Stomach smooth muscle (tissue), 2 donors: ENCODE data around the gene LTB.
A peak's percentile ranks its signal among the peaks of the same experiment; 100 is the strongest.

ENCODE experiments used
- H3K27ac ChIP-seq: one replicate; pipeline ENCODE4 v1.7.0; 2013; ENCODE audit warnings: mild to moderate bottlenecking, low read length, inconsistent platforms
- H3K27me3 ChIP-seq, 2 donors: one replicate each; pipeline ENCODE4 v1.7.0; 2013; ENCODE audit warnings: low read length in 2 of 2; ENCODE audit not compliant: insufficient read depth in 2 of 2, control insufficient read depth in 1 of 2
- H3K36me3 ChIP-seq, 2 donors: one replicate each; pipeline ENCODE4 v1.7.0; 2013; ENCODE audit warnings: low read length in 2 of 2; ENCODE audit not compliant: control insufficient read depth in 2 of 2, insufficient read depth in 2 of 2
- H3K4me1 ChIP-seq: one replicate; pipeline ENCODE4 v1.7.0; 2013; ENCODE audit warnings: low read length; ENCODE audit not compliant: control insufficient read depth, insufficient read depth
- H3K4me3 ChIP-seq, 2 donors: one replicate each; pipeline ENCODE4 v1.7.0; 2013; ENCODE audit warnings: low read length in 2 of 2
- H3K9ac ChIP-seq, 2 donors: one replicate each; pipeline ENCODE4 v1.7.0; 2013; ENCODE audit warnings: low read length in 2 of 2, mild to moderate bottlenecking in 1 of 2
- H3K9me3 ChIP-seq, 2 donors: one replicate each; pipeline ENCODE4 v1.7.0; 2013; ENCODE audit warnings: low read length in 2 of 2; ENCODE audit not compliant: control insufficient read depth in 2 of 2
- donor health status: healthy.
- donor health status: Pancreatic carcinoma.

LTB gene

GRCh38 chr6:31582230-31582643 lies at the start of gene LTB:
LTB (minus strand) TSS chr6:31582424; CDS start chr6:31582417, 7 bp downstream.
- no peaks in the 10 kb centered on the region for H3K36me3 ChIP-seq
- peaks cover 19% of the 10 kb centered on the region for H3K4me1 ChIP-seq
- peak within 1 kb of the TSS; percentile 88 to 91 for H3K9ac ChIP-seq
- no peaks in the 10 kb centered on the region for H3K9me3 ChIP-seq
- peak within 1 kb of the TSS; percentile 79 for H3K27ac ChIP-seq
- H3K4me3 ChIP-seq, result peak within 1 kb of the TSS; percentile 92 to 94
- peaks cover 2 to 6% of the 10 kb centered on the region in 2 donors for H3K27me3 ChIP-seq

GRCh38 chr6:31631681-31632278 lies 49.6 kb upstream of the LTB start:
- H3K9me3 ChIP-seq, result no peaks in the 10 kb centered on the region
- no peak overlapping the region for H3K27ac ChIP-seq
- H3K4me3 ChIP-seq, result no peak overlapping the region
- H3K4me1 ChIP-seq, result no peaks in the 10 kb centered on the region
- H3K27me3 ChIP-seq, result no peaks in the 10 kb centered on the region
- H3K36me3 ChIP-seq, result peaks cover 70 to 77% of the 10 kb centered on the region in 2 donors
- H3K9ac ChIP-seq, result no peak overlapping the region

- no peaks in the 10 kb centered on the region for H3K4me1 ChIP-seq
- no peak overlapping the region for H3K27ac ChIP-seq
- no peaks in the 10 kb centered on the region for H3K9me3 ChIP-seq
- peaks cover 71 to 77% of the 10 kb centered on the region in 2 donors for H3K36me3 ChIP-seq
- no peak overlapping the region for H3K4me3 ChIP-seq
- no peaks in the 10 kb centered on the region for H3K27me3 ChIP-seq
- no peak overlapping the region for H3K9ac ChIP-seq
These were observed 49.0 kb upstream of the LTB start for GRCh38 chr6:31631209-31631608.

- Histone ChIP-seq H3K27me3 (no peaks in the 10 kb centered on the region), H3K36me3 (peaks cover 71 to 77% of the 10 kb centered on the region in 2 donors), H3K27ac (no peak overlapping the region), H3K4me3 (no peak overlapping the region), H3K9ac (no peak overlapping the region), H3K4me1 (no peaks in the 10 kb centered on the region), H3K9me3 (no peaks in the 10 kb centered on the region)
These were observed 48.1 kb upstream of the LTB start for GRCh38 chr6:31630177-31630934.

- Histone ChIP-seq H3K9me3 (no peaks in the 10 kb centered on the region), H3K27me3 (no peaks in the 10 kb centered on the region), H3K36me3 (peaks cover 70 to 75% of the 10 kb centered on the region in 2 donors), H3K9ac (no peak overlapping the region), H3K4me3 (no peak overlapping the region), H3K27ac (no peak overlapping the region), H3K4me1 (no peaks in the 10 kb centered on the region)
These were observed 46.8 kb upstream of the LTB start for GRCh38 chr6:31629014-31629413.

- H3K27ac ChIP-seq, result no peak overlapping the region
- no peaks in the 10 kb centered on the region for H3K4me1 ChIP-seq
- no peaks in the 10 kb centered on the region for H3K9me3 ChIP-seq
- H3K27me3 ChIP-seq, result no peaks in the 10 kb centered on the region
- no peak overlapping the region for H3K4me3 ChIP-seq
- H3K36me3 ChIP-seq, result peaks cover 73 to 77% of the 10 kb centered on the region in 2 donors
- peak overlapping the region in 1 of 2 donors; percentile 13 for H3K9ac ChIP-seq
These were observed 45.6 kb upstream of the LTB start for GRCh38 chr6:31627690-31628287.

GRCh38 chr6:31626952-31627351 lies 44.7 kb upstream of the LTB start:
- peaks cover 6% of the 10 kb centered on the region for H3K4me1 ChIP-seq
- H3K27ac ChIP-seq, result no peak overlapping the region
- H3K27me3 ChIP-seq, result no peaks in the 10 kb centered on the region
- peaks cover 73 to 78% of the 10 kb centered on the region in 2 donors for H3K36me3 ChIP-seq
- no peaks in the 10 kb centered on the region for H3K9me3 ChIP-seq
- no peak overlapping the region for H3K4me3 ChIP-seq
- H3K9ac ChIP-seq, result no peak overlapping the region

- H3K27ac ChIP-seq, result no peak overlapping the region
- no peak overlapping the region for H3K9ac ChIP-seq
- H3K4me3 ChIP-seq, result no peak overlapping the region
- H3K27me3 ChIP-seq, result no peaks in the 10 kb centered on the region
- H3K4me1 ChIP-seq, result peaks cover 15% of the 10 kb centered on the region
- no peaks in the 10 kb centered on the region for H3K9me3 ChIP-seq
- H3K36me3 ChIP-seq, result peaks cover 55 to 60% of the 10 kb centered on the region in 2 donors
These were observed 41.8 kb upstream of the LTB start for GRCh38 chr6:31624070-31624469.

GRCh38 chr6:31622684-31623091 lies 40.5 kb upstream of the LTB start:
- Histone ChIP-seq H3K36me3 (peaks cover 42 to 49% of the 10 kb centered on the region in 2 donors), H3K27me3 (no peaks in the 10 kb centered on the region), H3K4me3 (peak overlapping the region; percentile 89 to 91), H3K9me3 (no peaks in the 10 kb centered on the region), H3K4me1 (peaks cover 15% of the 10 kb centered on the region), H3K27ac (no peak overlapping the region), H3K9ac (peak overlapping the region in 1 of 2 donors; percentile 100)

- peak overlapping the region; percentile 89 to 91 for H3K4me3 ChIP-seq
- H3K27ac ChIP-seq, result peak overlapping the region; percentile 97
- peak overlapping the region; percentile 96 to 100 for H3K9ac ChIP-seq
These were observed 39.8 kb upstream of the LTB start for GRCh38 chr6:31621991-31622390.

More at GRCh38 chr6:31621991-31622390, 39.8 kb upstream of the LTB start:
- no peaks in the 10 kb centered on the region for H3K27me3 ChIP-seq
- H3K4me1 ChIP-seq, result peaks cover 15% of the 10 kb centered on the region
- H3K9me3 ChIP-seq, result no peaks in the 10 kb centered on the region
- H3K36me3 ChIP-seq, result peaks cover 37 to 42% of the 10 kb centered on the region in 2 donors
